AG04449 (cell line): ENCODE data around the gene ADGRG4.

Experiments used
- CTCF ChIA-PET: fragments of 350-600 bp; formaldehyde crosslinking; extraction: SDS; loops from one replicate; lab custom pipeline; 2021; ENCODE audit warnings: antibody characterized with exemption; lab: Yijun Ruan, JAX
- POLR2A ChIA-PET: fragments of 400-600, 350-600 bp; formaldehyde crosslinking; extraction: SDS; loops from one replicate; lab custom pipeline; 2020; ENCODE audit warnings: antibody characterized with exemption, inconsistent platforms; lab: Yijun Ruan, JAX
- DNase-seq: peaks from one replicate; pipeline ENCODE4 v3.0.0-alpha.2; 2010; ENCODE audit warnings: low read depth, low spot score
- H3K4me3 ChIP-seq: 2 replicates; pipeline ENCODE4 v1.5.1; 2011; ENCODE audit warnings: low read depth, mild to moderate bottlenecking, control low read depth, low read length
- TF ChIP-seq, protein P1 (sequence below): IDR thresholded peaks from one replicate; pipeline ENCODE4 v1.5.1; 2011; ENCODE audit warnings: mild to moderate bottlenecking, moderate library complexity, low read length, control low read depth, inconsistent platforms; ENCODE audit not compliant: insufficient read depth; ENCODE audit errors: missing control alignments

The ADGRG4 gene

DNA sequence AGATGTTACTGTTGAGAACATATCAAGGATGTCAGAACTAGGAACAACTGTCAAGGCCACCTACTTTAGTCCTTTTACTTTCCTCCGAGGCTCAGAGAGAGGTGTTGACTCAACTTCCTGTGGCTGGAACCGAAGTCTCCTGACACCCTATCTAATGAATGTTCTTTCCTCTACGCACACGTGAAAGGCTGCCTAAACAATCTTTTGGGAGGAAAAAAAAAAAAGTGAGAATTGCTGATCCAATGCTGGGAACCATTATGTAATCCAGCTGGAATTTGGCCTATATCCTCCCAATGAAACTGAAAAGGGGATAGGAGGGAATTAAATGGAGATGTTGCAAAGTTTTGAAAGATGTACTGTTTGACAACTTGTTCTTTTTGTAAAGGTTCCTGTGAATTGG lies 41.2 kb upstream of the ADGRG4 start:
- CTCF ChIA-PET, result no interaction called here

DNA sequence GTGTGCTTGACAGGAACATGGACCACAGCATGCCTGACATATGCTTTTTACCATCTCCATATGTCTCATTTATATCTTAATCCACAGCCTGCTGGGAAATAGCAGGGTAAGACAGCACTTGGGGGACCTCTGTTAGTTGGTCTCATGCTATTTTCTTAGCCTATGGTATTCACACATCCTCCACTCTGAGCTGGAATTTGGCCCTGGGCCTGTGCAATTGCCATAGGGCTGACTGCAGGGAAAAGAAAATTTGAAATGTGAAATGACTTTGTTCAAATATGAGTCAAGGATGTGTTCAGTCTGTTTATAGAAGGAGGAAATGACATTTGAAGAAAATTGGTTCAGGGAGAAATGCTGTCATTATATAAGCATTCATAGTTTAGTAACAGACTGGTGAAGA lies 40.0 kb upstream of the ADGRG4 start:
- CTCF ChIA-PET, result interaction anchor here (1.0 to 1.4 kb wide), 3 partner anchors 11 to 232 kb away, joined by 3 to 4 read pairs (median 4); no protein-coding TSS in a partner anchor
- POLR2A ChIA-PET, result no interaction called here
- TF ChIP-seq, protein P1, sequence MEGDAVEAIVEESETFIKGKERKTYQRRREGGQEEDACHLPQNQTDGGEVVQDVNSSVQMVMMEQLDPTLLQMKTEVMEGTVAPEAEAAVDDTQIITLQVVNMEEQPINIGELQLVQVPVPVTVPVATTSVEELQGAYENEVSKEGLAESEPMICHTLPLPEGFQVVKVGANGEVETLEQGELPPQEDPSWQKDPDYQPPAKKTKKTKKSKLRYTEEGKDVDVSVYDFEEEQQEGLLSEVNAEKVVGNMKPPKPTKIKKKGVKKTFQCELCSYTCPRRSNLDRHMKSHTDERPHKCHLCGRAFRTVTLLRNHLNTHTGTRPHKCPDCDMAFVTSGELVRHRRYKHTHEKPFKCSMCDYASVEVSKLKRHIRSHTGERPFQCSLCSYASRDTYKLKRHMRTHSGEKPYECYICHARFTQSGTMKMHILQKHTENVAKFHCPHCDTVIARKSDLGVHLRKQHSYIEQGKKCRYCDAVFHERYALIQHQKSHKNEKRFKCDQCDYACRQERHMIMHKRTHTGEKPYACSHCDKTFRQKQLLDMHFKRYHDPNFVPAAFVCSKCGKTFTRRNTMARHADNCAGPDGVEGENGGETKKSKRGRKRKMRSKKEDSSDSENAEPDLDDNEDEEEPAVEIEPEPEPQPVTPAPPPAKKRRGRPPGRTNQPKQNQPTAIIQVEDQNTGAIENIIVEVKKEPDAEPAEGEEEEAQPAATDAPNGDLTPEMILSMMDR, result no peak
- peak; percentile 70 for DNase-seq
- H3K4me3 ChIP-seq, result no peak overlapping the region

More for the DNA sequence above, 41.2 kb upstream of the ADGRG4 start:
- TF ChIP-seq, protein P1, result no peak
- POLR2A ChIA-PET, result interaction anchor here (0.7 kb wide), 1 partner anchor 63 kb away, joined by 3 read pairs; no protein-coding TSS in a partner anchor
- H3K4me3 ChIP-seq, result no peak overlapping the region
- no peak for DNase-seq

- POLR2A ChIA-PET, result no interaction called here
- DNase-seq, result no peak
- TF ChIP-seq, protein P1, result no peak
- CTCF ChIA-PET, result interaction anchor here (1.0 to 1.4 kb wide), 3 partner anchors 10 to 233 kb away, joined by 3 to 4 read pairs (median 4); no protein-coding TSS in a partner anchor
- no peak overlapping the region for H3K4me3 ChIP-seq
Observed at GRCh38 chrX:136261321-136261720, 39.4 kb upstream of the ADGRG4 start.

- DNase-seq, result no peak
- no peak overlapping the region for H3K4me3 ChIP-seq
- ChIA-PET POLR2A (no interaction called here), CTCF (interaction anchor here (1.4 kb wide), 1 partner anchor 99 kb away, joined by 4 read pairs; no protein-coding TSS in a partner anchor)
- TF ChIP-seq, protein P1, result no peak
Observed at GRCh38 chrX:136262243-136262642, 38.5 kb upstream of the ADGRG4 start.

- CTCF ChIA-PET, result no interaction called here
Observed at GRCh38 chrX:136262812-136263315, 37.9 kb upstream of the ADGRG4 start.

GRCh38 chrX:136266828-136267227 lies 33.9 kb upstream of the ADGRG4 start:
- TF ChIP-seq, protein P1, result no peak
- ChIA-PET CTCF (interaction anchor here (0.8 to 4.4 kb wide), 7 partner anchors 9 to 238 kb away, joined by 3 to 72 read pairs (median 4); no protein-coding TSS in a partner anchor), POLR2A (no interaction called here)
- H3K4me3 ChIP-seq, result no peak overlapping the region
- DNase-seq, result no peak

More at GRCh38 chrX:136262812-136263315, 37.9 kb upstream of the ADGRG4 start:
- H3K4me3 ChIP-seq, result no peak overlapping the region
- DNase-seq, result no peak
- POLR2A ChIA-PET, result no interaction called here
- TF ChIP-seq, protein P1, result no peak
